Endothelial cell of umbilical vein (primary cell): ENCODE results near the gene LAMTOR5.

Source experiments
- EZH2 ChIP-seq: IDR thresholded peaks from 2 replicates; pipeline ENCODE4 v1.6.1; 2012; ENCODE audit warnings: borderline replicate concordance, low read depth, mild to moderate bottlenecking, moderate library complexity, low read length, inconsistent platforms; ENCODE audit not compliant: severe bottlenecking
- JUN ChIP-seq: IDR thresholded peaks from 2 replicates; pipeline ENCODE4 v1.6.1; 2011; ENCODE audit warnings: borderline replicate concordance, low read depth; ENCODE audit not compliant: insufficient read length, insufficient read depth
- POLR2A ChIP-seq: IDR thresholded peaks from 2 replicates; pipeline ENCODE4 v1.6.1; 2012; ENCODE audit warnings: low read depth, mild to moderate bottlenecking, control low read depth, low read length
- POLR2AphosphoS5 ChIP-seq: IDR thresholded peaks from 2 replicates; pipeline ENCODE4 v1.6.1; 2012; ENCODE audit warnings: low read depth, mild to moderate bottlenecking, control low read depth, low read length, moderate library complexity; ENCODE audit not compliant: insufficient read depth
- TF ChIP-seq, protein P1 (sequence below), 2 donors: IDR thresholded peaks; 1 replicate in 1 of 2; 2 replicates in 1 of 2; pipeline ENCODE4 v1.5.1; 2011; ENCODE audit warnings: low read length in 2 of 2, mild to moderate bottlenecking in 2 of 2, moderate library complexity in 2 of 2, control low read depth in 1 of 2, inconsistent platforms in 1 of 2, low read depth in 1 of 2; ENCODE audit not compliant: insufficient read depth in 1 of 2; ENCODE audit errors: extremely low read depth in 1 of 2
- TF ChIP-seq, protein P2 (sequence below): IDR thresholded peaks from 2 replicates; pipeline ENCODE4 v1.6.1; 2011; ENCODE audit not compliant: insufficient read depth, insufficient read length

DNA sequence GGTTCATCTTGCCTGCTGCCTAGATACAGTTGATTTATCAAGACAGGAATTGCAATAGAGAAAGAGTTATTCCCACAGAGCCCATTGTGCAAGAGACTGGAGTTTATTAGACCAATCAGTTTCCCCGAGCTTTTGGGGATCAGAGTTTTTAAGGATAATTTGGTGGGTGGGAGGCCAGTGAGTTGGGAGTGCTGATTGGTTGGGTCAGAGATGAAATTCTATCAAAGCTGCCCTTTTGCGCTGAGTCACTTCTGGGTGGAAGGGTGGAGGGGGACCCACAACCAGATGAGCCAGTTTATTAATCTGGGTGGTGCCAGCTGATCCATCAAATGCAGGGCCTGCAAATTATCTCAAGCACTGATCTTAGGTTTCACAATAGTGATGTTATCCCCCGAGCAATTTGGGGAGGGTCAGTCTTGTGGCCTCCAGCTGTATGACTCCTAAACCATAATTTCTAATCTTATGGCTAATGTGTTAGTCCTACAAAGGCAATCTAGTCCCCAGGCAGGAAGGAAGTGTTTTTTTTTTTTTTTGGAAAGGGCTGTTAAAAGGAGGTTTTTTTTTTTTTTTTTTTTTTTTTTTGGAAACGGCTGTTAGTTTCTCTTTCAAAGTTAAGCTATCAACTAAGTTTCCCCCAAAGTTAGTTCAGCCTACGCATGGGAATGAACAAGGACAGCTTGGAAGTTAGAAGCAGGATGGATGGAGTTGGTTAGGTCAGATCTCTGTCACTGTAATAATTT lies 24.1 kb downstream of the LAMTOR5 start:
- TF ChIP-seq, protein P1, sequence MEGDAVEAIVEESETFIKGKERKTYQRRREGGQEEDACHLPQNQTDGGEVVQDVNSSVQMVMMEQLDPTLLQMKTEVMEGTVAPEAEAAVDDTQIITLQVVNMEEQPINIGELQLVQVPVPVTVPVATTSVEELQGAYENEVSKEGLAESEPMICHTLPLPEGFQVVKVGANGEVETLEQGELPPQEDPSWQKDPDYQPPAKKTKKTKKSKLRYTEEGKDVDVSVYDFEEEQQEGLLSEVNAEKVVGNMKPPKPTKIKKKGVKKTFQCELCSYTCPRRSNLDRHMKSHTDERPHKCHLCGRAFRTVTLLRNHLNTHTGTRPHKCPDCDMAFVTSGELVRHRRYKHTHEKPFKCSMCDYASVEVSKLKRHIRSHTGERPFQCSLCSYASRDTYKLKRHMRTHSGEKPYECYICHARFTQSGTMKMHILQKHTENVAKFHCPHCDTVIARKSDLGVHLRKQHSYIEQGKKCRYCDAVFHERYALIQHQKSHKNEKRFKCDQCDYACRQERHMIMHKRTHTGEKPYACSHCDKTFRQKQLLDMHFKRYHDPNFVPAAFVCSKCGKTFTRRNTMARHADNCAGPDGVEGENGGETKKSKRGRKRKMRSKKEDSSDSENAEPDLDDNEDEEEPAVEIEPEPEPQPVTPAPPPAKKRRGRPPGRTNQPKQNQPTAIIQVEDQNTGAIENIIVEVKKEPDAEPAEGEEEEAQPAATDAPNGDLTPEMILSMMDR (IDR thresholded peaks at IDR 0.05; ENCODE audit: extremely low read depth in 1 of 2, insufficient read depth in 1 of 2, low read depth in 1 of 2, low read length in 2 of 2) = no peak
- no peak for TF ChIP-seq POLR2A
- no peak for TF ChIP-seq POLR2AphosphoS5
- TF ChIP-seq JUN = no peak
- TF ChIP-seq EZH2 = no peak
- TF ChIP-seq, protein P2, sequence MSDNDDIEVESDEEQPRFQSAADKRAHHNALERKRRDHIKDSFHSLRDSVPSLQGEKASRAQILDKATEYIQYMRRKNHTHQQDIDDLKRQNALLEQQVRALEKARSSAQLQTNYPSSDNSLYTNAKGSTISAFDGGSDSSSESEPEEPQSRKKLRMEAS = no peak
